Umbilical cord (tissue), 2 donors: ENCODE measurements around the gene ANKAR. TPM values are rescaled to one million over a fixed set of nuclear protein-coding genes. Genes with fewer than 3 reads are reported as not detected.
"Not testable (repeated sequence)": the region's sequence is repeated elsewhere in the genome, so short reads cannot be mapped to it uniquely, and the experiment has no call there.

ENCODE experiments used
- DNase-seq: peaks from one replicate; pipeline ENCODE4 v3.0.0-alpha.2; 2015; ENCODE audit warnings: low spot score
- total RNA-seq: library from RNA; depleted of rRNA; stranded (reverse); fragments of >200 nt; gene quantifications from one replicate; pipeline ENCODE4 v1.2.3, GENCODE V29; 2014; ENCODE audit warnings: low replicate concordance; ENCODE audit not compliant: insufficient read depth

Gene ANKAR
- total RNA-seq, 1 donor from 2014 or later = 30.6 TPM

DNA sequence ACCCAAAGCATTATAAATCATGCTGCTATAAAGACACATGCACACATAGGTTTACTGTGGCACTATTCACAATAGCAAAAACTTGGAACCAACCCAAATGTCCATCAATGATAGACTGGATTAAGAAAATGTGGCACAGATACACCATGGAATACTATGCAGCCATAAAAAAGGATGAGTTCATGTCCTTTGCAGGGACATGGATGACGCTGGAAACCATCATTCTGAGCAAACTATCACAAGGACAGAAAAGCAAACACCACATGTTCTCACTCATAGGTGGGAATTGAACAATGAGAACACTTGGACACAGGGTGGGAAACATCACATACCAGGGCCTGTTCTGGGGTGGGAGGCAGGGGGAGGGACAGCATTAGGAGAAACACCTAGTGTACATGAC, 43.1 kb downstream of the ANKAR start:
- DNase-seq = not testable (repeated sequence)

DNA sequence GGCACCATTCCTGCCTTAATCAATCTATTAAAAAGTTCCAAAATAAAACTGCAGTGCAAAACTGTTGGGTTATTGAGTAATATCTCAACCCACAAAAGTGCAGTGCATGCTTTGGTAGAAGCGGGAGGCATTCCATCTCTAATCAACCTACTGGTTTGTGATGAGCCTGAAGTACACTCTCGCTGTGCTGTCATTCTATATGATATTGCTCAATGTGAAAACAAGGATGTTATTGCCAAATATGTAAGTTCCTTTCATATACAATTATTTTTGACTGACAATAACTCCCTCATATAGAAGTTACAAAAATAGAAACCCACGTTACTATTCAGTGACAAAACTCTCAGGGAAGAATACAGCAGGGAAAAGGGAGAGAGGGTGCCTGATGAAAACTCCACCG, 45.1 kb downstream of the ANKAR start:
- no peak for DNase-seq

DNA sequence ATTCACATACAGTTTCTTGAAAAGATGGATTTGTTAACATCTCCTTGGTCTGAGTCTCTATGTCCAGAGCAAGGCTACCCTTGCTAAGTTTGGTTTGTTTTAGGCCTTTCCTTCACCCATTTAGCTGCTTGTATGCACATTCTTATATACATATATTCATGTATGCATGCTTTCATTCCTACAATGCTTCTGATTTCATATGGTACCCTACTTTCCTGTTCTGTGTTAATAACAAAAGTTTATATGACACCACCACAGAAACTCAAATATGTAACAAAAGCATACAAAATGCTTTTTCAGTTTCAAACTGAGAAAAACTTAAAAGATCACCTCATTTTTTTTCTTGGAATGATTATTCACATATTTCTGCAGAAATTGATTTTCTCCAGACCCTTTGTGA, 48.7 kb downstream of the ANKAR start:
- no peak for DNase-seq

Other genes starting within 250 kb of the ANKAR start
- 34.4 TPM for gene WDR75, start 233.2 kb upstream of the ANKAR start, total RNA-seq
- 133 TPM for gene SLC40A1, start 93.9 kb upstream of the ANKAR start, total RNA-seq
- 81.4 TPM for gene ASNSD1, start 13.2 kb upstream of the ANKAR start, total RNA-seq
- 20.5 TPM for gene OSGEPL1, start 88.1 kb downstream of the ANKAR start, total RNA-seq
- 69.8 TPM for gene ORMDL1, start 109.7 kb downstream of the ANKAR start, total RNA-seq
- gene PMS1, start 109.8 kb downstream of the ANKAR start, total RNA-seq = 33.9 TPM